ENCODE data around the gene TUBGCP6. TPM values are rescaled to one million over a fixed set of nuclear protein-coding genes. Genes with fewer than 3 reads are reported as not detected.

The TUBGCP6 gene
- total RNA-seq, 1 donor from 2014 or later, result 16.9 TPM

- Histone ChIP-seq H3K36me3 (no peaks in the 10 kb centered on the region), H3K9ac (no peak overlapping the region), H4K20me1 (ENCODE audit: low read depth) (peaks cover 17% of the 10 kb centered on the region), H3K9me3 (ENCODE audit: low read depth) (no peaks in the 10 kb centered on the region), H3K27me3 (no peaks in the 10 kb centered on the region), H3K27ac (no peak overlapping the region), H3K4me2 (no peak overlapping the region), H3F3A (ENCODE audit: low read depth) (peaks cover 16% of the 10 kb centered on the region), H3K79me2 (ENCODE audit: low read depth) (no peaks in the 10 kb centered on the region), H2AFZ (replicated peaks) (no peak overlapping the region), H3K4me1 (no peaks in the 10 kb centered on the region), H3K4me3 (no peak overlapping the region)
- TF ChIP-seq EZH2 (IDR thresholded peaks at IDR 0.05) (no peak), CTCF (IDR thresholded peaks at IDR 0.05) (no peak), EZH2phosphoT487 (IDR thresholded peaks at IDR 0.05) (no peak)
- H3K9me3 Mint-ChIP-seq, result no peaks in the 10 kb centered on the region
- DNase-seq (ENCODE audit: low spot score), result no peak
- no peak overlapping the region for H3K4me3 Mint-ChIP-seq
- peaks cover 23% of the 10 kb centered on the region for H3K36me3 Mint-ChIP-seq
- no peak overlapping the region for H3K27ac Mint-ChIP-seq
- H3K4me1 Mint-ChIP-seq, result peaks cover 13% of the 10 kb centered on the region
- H3K27me3 Mint-ChIP-seq (ENCODE audit: insufficient read depth, low read depth), result peaks cover 6% of the 10 kb centered on the region
Observed at GRCh38 chr22:50278461-50278860, 33.6 kb upstream of the TUBGCP6 start.

GRCh38 chr22:50277761-50278160 is 32.9 kb upstream of the TUBGCP6 start:
- DNase-seq (ENCODE audit: low spot score), result no peak
- H3K9me3 ChIP-seq (ENCODE audit: low read depth), result no peaks in the 10 kb centered on the region
- Mint-ChIP-seq H3K27ac (no peak overlapping the region), H3K4me1 (peaks cover 16% of the 10 kb centered on the region), H3K36me3 (peaks cover 23% of the 10 kb centered on the region), H3K9me3 (no peaks in the 10 kb centered on the region), H3K4me3 (no peak overlapping the region), H3K27me3 (ENCODE audit: insufficient read depth, low read depth) (peaks cover 6% of the 10 kb centered on the region)
- H3F3A ChIP-seq (ENCODE audit: low read depth), result peaks cover 18% of the 10 kb centered on the region
- H3K4me1 ChIP-seq, result peaks cover 2% of the 10 kb centered on the region
- no peak overlapping the region for H3K4me3 ChIP-seq
- no peak overlapping the region for H2AFZ ChIP-seq (replicated peaks)
- no peak overlapping the region for H3K9ac ChIP-seq
- H3K27ac ChIP-seq, result no peak overlapping the region
- no peaks in the 10 kb centered on the region for H3K79me2 ChIP-seq (ENCODE audit: low read depth)
- H3K27me3 ChIP-seq, result no peaks in the 10 kb centered on the region
- H3K4me2 ChIP-seq, result no peak overlapping the region
- H4K20me1 ChIP-seq (ENCODE audit: low read depth), result peaks cover 20% of the 10 kb centered on the region
- no peak for TF ChIP-seq CTCF (IDR thresholded peaks at IDR 0.05)
- no peak for TF ChIP-seq EZH2 (IDR thresholded peaks at IDR 0.05)
- no peak for TF ChIP-seq EZH2phosphoT487 (IDR thresholded peaks at IDR 0.05)
- no peaks in the 10 kb centered on the region for H3K36me3 ChIP-seq

- no peak overlapping the region for H3K27ac ChIP-seq
- peaks cover 33% of the 10 kb centered on the region for H4K20me1 ChIP-seq (ENCODE audit: low read depth)
- H3K9me3 Mint-ChIP-seq, result no peaks in the 10 kb centered on the region
- H3K4me1 Mint-ChIP-seq, result peaks cover 22% of the 10 kb centered on the region
- no peaks in the 10 kb centered on the region for H3K79me2 ChIP-seq (ENCODE audit: low read depth)
- TF ChIP-seq EZH2phosphoT487 (IDR thresholded peaks at IDR 0.05), result no peak
- TF ChIP-seq CTCF (IDR thresholded peaks at IDR 0.05), result peak; percentile 45
- no peak overlapping the region for H3K4me3 Mint-ChIP-seq
- peaks cover 23% of the 10 kb centered on the region for H3K36me3 Mint-ChIP-seq
- H3K27me3 Mint-ChIP-seq (ENCODE audit: insufficient read depth, low read depth), result peaks cover 10% of the 10 kb centered on the region
- H3K27me3 ChIP-seq, result peaks cover 4% of the 10 kb centered on the region
- no peak overlapping the region for H2AFZ ChIP-seq (replicated peaks)
- peaks cover 14% of the 10 kb centered on the region for H3K4me1 ChIP-seq
- H3K4me2 ChIP-seq, result no peak overlapping the region
- no peak for DNase-seq (ENCODE audit: low spot score)
- no peaks in the 10 kb centered on the region for H3K9me3 ChIP-seq (ENCODE audit: low read depth)
- no peak overlapping the region for H3K4me3 ChIP-seq
- no peaks in the 10 kb centered on the region for H3K36me3 ChIP-seq
- H3F3A ChIP-seq (ENCODE audit: low read depth), result peaks cover 33% of the 10 kb centered on the region
- H3K27ac Mint-ChIP-seq, result no peak overlapping the region
- no peak overlapping the region for H3K9ac ChIP-seq
Observed at GRCh38 chr22:50276143-50276542, 31.3 kb upstream of the TUBGCP6 start.

All from neural progenitor cell (in vitro differentiated cells).